ENCODE measurements around the gene CYP2F1. TPM values are rescaled to one million over a fixed set of nuclear protein-coding genes. Genes with fewer than 3 reads are reported as not detected.

Gene CYP2F1, protein sequence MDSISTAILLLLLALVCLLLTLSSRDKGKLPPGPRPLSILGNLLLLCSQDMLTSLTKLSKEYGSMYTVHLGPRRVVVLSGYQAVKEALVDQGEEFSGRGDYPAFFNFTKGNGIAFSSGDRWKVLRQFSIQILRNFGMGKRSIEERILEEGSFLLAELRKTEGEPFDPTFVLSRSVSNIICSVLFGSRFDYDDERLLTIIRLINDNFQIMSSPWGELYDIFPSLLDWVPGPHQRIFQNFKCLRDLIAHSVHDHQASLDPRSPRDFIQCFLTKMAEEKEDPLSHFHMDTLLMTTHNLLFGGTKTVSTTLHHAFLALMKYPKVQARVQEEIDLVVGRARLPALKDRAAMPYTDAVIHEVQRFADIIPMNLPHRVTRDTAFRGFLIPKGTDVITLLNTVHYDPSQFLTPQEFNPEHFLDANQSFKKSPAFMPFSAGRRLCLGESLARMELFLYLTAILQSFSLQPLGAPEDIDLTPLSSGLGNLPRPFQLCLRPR
- not detected for total RNA-seq

DNA sequence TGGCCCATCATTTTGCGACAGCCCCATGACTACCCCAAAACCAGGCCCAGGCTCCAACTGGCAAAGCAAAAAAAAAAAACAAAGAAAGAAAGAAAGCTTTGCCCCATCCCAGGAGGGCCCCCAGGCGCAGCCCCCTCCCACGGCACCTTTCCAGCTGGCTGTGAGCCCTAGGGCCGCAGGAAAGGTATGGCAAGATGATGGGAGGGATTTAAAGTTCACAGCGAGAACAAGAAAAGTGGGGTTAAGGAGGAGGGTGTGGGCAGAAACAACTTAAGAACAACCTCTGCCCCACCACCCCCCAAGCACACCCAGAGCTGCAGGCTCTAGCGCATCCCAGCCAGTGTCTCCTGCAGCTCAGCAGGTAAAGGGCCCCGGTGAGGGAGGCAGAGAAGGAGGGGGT is at the start of gene CYP2F1:
Gene CYP2F1 (plus strand): TSS at position 301 of the 400 bp plus-strand sequence. CDS start 1,757 bp downstream, outside the sequence.

DNA sequence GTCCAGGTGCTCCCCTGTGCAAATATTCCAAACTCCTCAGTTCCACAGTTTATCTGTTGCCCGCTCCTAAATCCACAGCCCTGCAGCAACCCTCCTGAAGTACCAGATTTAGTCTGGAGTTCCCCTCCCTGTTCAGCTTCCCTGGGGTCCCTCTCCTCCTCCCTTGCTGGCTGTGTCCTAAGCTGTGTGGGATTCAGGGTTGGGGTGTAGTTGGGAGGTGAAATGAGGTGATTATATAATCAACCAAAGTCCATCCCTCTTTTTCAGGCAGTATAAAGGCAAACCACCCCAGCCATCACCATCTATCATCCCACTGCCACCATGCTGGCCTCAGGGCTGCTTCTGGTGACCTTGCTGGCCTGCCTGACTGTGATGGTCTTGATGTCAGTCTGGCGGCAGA is 26.1 kb upstream of the CYP2F1 start, which contains the start of gene CYP2A13:
Gene CYP2A13 (plus strand): TSS at position 301 of the 400 bp plus-strand sequence. CDS start 21 bp downstream, at position 322.

Other genes with a start within 250 kb of the CYP2F1 start
- not detected for gene CYP2A7, start 232.2 kb upstream of the CYP2F1 start, total RNA-seq
- gene CYP2B6, start 123.2 kb upstream of the CYP2F1 start, total RNA-seq, result not detected
- not detected for gene CYP2A13, start 26.0 kb upstream of the CYP2F1 start, total RNA-seq
- 3.2 TPM for gene CYP2S1, start 78.8 kb downstream of the CYP2F1 start, total RNA-seq
- 10.4 TPM for gene AXL, start 104.8 kb downstream of the CYP2F1 start, total RNA-seq
- gene HNRNPUL1, start 149.9 kb downstream of the CYP2F1 start, total RNA-seq, result 75.9 TPM
- gene CCDC97, start 195.7 kb downstream of the CYP2F1 start, total RNA-seq, result 5.8 TPM
- gene TGFB1, start 239.5 kb downstream of the CYP2F1 start, total RNA-seq, result 3.0 TPM
- gene B9D2, start 249.7 kb downstream of the CYP2F1 start, total RNA-seq, result 6.0 TPM

Data from diencephalon (tissue), 1 donor.